K562 (cell line): ENCODE measurements around the gene AP2M1. TPM values are rescaled to one million over a fixed set of nuclear protein-coding genes. Genes with fewer than 3 reads are reported as not detected.
A peak's percentile ranks its signal among the peaks of the same experiment; 100 is the strongest.

Experiments
- CREB1 ChIP-seq, 2 experiments: sonication (generic) in 1 of 2; formaldehyde crosslinking in 1 of 2; IDR thresholded peaks; 2 replicates each; pipeline versions ENCODE4 v1.6.1 to v1.8.0; 2012 to 2022; ENCODE audit warnings: inconsistent platforms in 1 of 2, mild to moderate bottlenecking in 1 of 2, missing genetic modification reagents in 1 of 2, moderate library complexity in 1 of 2
- CXXC5 ChIP-seq: fragments of 250-450 bp; sonication (Bioruptor Pico); IDR thresholded peaks from 2 replicates; pipeline ENCODE4 v1.8.0; 2022; ENCODE audit warnings: inconsistent platforms, mild to moderate bottlenecking, moderate library complexity
- E2F4 ChIP-seq: sonication (generic); formaldehyde crosslinking; IDR thresholded peaks from 2 replicates; pipeline ENCODE4 v1.8.0; 2022; ENCODE audit warnings: mild to moderate bottlenecking, low read depth, missing genetic modification reagents
- EP400 ChIP-seq: fragments of 450-650 bp; IDR thresholded peaks from 2 replicates; pipeline ENCODE4 v1.6.1; 2017; ENCODE audit warnings: antibody characterized with exemption, mild to moderate bottlenecking, moderate library complexity
- HDAC2 ChIP-seq: fragments of 450-650 bp; IDR thresholded peaks from 2 replicates; pipeline ENCODE4 v1.6.1; 2016; ENCODE audit warnings: mild to moderate bottlenecking
- MIER1 ChIP-seq: fragments of 450-650 bp; IDR thresholded peaks from 2 replicates; pipeline ENCODE4 v1.6.1; 2016; ENCODE audit warnings: antibody characterized with exemption, mild to moderate bottlenecking, low read depth
- NEUROD1 ChIP-seq: fragments of 150-350 bp; IDR thresholded peaks from 2 replicates; pipeline ENCODE4 v1.6.1; 2014; ENCODE audit warnings: borderline replicate concordance, low read length, low read depth; ENCODE audit not compliant: partially characterized antibody
- PRDM10 ChIP-seq: fragments of 450-650 bp; IDR thresholded peaks from 2 replicates; pipeline ENCODE4 v1.6.1; 2018; ENCODE audit not compliant: partially characterized antibody
- TOE1 ChIP-seq, 2 experiments: fragments of 450-650 bp in 1 of 2; sonication (generic) in 1 of 2; formaldehyde crosslinking in 1 of 2; IDR thresholded peaks; 2 replicates each; pipeline versions ENCODE4 v1.7.1 to v1.8.0; 2016 to 2022; ENCODE audit warnings: borderline replicate concordance in 2 of 2, mild to moderate bottlenecking in 2 of 2, antibody characterized with exemption in 1 of 2, inconsistent platforms in 1 of 2, low read depth in 1 of 2, missing genetic modification reagents in 1 of 2, moderate library complexity in 1 of 2
- ZNF174 ChIP-seq: fragments of 250-450 bp; sonication (Bioruptor Pico); IDR thresholded peaks from 2 replicates; pipeline ENCODE4 v1.4.0; 2020; ENCODE audit warnings: mild to moderate bottlenecking
- ZNF184 ChIP-seq: sonication (generic); formaldehyde crosslinking; IDR thresholded peaks from 2 replicates; pipeline ENCODE4 v1.5.0; 2020; ENCODE audit warnings: missing genetic modification reagents
- ZNF79 ChIP-seq: fragments of 250-450 bp; sonication (Bioruptor Pico); IDR thresholded peaks from 2 replicates; pipeline ENCODE4 v1.4.0; 2020; ENCODE audit warnings: low read depth, mild to moderate bottlenecking, moderate library complexity
- polyA plus RNA-seq, 8 experiments: library from polyadenylated mRNA; depleted of rRNA in 4 of 8; stranded (reverse) in 5 of 8; unstranded in 3 of 8; fragments of >200 nt; fragmentation: Nextera tagmentation in 2 of 8; fragmentation: Illumina TruSeq in 1 of 8; extraction: Ambion mirVana in 2 of 8; extraction: Trizol in 1 of 8; gene quantifications; 2 replicates each; pipeline versions ENCODE4 v1.2.1 to v1.2.3, GENCODE V29; 2011 to 2014; ENCODE audit warnings: inconsistent platforms in 1 of 8, missing spikeins in 1 of 8
- total RNA-seq, 7 experiments: library from RNA; depleted of rRNA in 6 of 7; stranded (reverse); fragments of >200 nt in 6 of 7; fragmentation: Illumina TruSeq in 2 of 7; extraction: Trizol in 2 of 7; gene quantifications; 2 replicates each; pipeline versions ENCODE4 v1.2.1 to v1.2.3, GENCODE V29; 2011 to 2021; ENCODE audit warnings: low replicate concordance in 1 of 7

Gene AP2M1
- total and polyA plus RNA-seq, 9 of the 15 experiments (the other 6 are each of a cell fraction or from before 2014, with no cell fraction given): 118 to 505 (median 296) TPM

- TF ChIP-seq PRDM10 (peak; percentile 27), CXXC5 (CRISPR knock-in tag) (peak; percentile 82), EP400 (peak; percentile 56), ZNF174 (CRISPR knock-in tag) (no peak), E2F4 (no peak), MIER1 (0 out of 2 replicates have a peak, but pooled peaks have one; percentile 45), HDAC2 (0 out of 2 replicates have a peak, but pooled peaks have one; percentile 59), NEUROD1 (peak; percentile 51), ZNF79 (no peak), CREB1 (IDR thresholded peaks at IDR 0.05) (no peak), CREB1 (CRISPR knock-in tag; IDR thresholded peaks at IDR 0.05) (0 out of 2 replicates have a peak, but pooled peaks have one; percentile 18), TOE1 (IDR thresholded peaks at IDR 0.05; ENCODE audit: borderline replicate concordance) (0 out of 2 replicates have a peak, but pooled peaks have one; percentile 41), TOE1 (CRISPR knock-in tag; IDR thresholded peaks at IDR 0.05; ENCODE audit: borderline replicate concordance, low read depth) (no peak), ZNF184 (CRISPR knock-in tag) (no peak)
Measured at GRCh38 chr3:184154885-184155643, 19.6 kb upstream of the AP2M1 start, which contains the start of gene DVL3 (continued).
